ENCODE measurements around the gene CYP1A2.
"Not testable (repeated sequence)": the region's sequence is repeated elsewhere in the genome, so short reads cannot be mapped to it uniquely, and the experiment has no call there.

CYP1A2 gene, protein sequence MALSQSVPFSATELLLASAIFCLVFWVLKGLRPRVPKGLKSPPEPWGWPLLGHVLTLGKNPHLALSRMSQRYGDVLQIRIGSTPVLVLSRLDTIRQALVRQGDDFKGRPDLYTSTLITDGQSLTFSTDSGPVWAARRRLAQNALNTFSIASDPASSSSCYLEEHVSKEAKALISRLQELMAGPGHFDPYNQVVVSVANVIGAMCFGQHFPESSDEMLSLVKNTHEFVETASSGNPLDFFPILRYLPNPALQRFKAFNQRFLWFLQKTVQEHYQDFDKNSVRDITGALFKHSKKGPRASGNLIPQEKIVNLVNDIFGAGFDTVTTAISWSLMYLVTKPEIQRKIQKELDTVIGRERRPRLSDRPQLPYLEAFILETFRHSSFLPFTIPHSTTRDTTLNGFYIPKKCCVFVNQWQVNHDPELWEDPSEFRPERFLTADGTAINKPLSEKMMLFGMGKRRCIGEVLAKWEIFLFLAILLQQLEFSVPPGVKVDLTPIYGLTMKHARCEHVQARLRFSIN

DNA sequence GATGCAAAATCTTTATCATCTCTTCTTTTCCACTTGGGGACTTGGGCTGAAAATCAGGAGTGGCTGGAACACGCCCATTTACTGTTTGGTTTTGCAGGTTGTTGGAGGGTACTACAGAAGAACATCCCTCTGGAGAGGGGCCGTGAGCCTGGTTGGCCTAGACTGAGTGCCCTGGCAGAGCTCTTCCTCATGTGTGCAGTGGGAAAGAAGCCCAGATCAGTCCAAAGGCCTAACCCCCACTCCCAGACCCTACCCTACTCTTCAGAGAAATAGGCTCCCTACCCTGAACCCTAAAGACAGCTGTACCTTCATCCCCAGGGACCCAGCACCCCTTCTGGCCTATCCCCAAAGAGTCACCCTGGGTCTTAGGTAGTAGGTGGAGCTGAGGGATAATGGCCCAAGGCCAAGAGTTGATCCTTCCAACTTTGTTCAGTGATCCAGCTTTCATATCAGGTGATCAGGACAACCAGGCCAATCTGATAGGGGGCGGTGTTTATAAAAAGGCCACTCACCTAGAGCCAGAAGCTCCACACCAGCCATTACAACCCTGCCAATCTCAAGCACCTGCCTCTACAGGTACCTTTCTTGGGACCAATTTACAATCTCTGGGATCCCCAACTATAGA is at the start of gene CYP1A2:
Gene CYP1A2, plus strand, starts transcription at position 524 of the 625 bp plus-strand sequence. CDS start 894 bp downstream, outside the sequence.
- DNase-seq, result no peak

DNA sequence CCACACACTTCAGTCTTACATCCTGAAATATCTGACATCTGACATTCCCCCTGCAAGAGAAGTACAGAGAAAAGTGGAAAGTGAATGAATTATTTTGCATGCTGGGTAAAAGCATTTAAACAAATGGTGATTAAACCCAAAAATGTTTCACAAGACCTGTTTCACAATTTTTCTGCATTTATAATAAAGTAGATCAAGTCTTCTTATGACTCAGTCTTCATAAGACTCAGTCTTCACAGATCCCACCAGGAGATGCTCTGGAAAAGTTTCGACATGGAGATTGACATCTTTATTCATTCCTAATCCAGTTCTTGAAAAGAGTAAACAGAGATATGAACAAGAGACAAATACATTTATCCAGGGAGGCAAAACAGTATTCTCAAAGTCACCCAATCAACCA is 39.6 kb upstream of the CYP1A2 start:
- DNase-seq, result no peak

DNA sequence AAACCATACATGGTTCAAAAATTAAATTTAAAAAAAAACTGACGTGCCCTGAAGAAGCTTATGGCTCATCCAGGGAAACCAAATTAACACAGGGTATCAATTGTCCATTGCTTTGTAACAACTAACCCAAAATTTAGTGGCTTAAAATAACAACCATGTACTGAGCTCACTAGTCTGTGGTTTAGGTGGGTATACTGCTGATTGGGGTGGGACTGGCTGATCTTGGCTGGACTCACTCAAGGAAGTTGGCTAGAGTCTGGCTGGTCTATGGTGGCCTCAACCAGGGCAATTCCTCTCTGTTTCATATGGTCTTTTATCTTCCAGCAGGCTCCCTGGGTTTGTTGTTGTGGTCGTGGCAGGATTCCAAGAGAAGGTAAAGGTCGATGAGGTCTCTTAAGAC is 38.8 kb upstream of the CYP1A2 start:
- no peak for DNase-seq

DNA sequence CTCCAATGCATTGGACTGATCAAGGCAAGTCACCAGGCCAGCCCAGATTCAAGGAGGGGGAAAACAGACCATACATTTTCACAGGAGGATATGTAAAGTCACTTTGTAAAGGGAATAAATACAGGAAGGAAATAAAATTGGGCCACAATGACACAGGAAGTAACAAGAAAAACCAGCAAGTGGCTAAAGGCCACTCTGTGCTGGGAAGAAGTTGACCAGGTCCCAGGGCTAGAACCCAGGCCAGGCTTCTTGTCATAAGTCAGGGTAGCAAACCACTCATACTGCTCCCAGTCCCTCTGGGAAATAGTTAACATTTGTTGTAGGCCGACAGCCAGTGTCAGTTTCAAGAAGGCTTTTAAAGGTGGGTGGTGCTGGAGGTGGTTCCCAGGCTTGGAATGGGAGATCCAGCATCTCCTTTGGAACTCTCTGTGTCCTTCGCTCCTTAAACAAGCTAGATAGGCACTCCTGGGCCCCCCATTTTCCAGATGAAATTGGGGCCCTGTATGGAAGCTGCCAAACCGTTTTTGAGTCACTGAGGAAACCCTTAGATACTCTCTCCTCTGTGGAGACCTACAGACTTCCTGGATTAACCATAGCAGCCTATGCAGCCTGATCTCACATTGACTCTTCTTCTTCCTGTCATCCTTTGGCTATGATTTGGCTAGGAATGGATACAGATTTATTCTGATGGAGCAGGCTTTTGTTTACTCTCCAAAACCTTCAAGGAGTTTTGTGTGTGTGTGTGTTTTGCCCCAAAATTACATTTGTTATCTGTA is 38.1 kb upstream of the CYP1A2 start:
- DNase-seq, result no peak

DNA sequence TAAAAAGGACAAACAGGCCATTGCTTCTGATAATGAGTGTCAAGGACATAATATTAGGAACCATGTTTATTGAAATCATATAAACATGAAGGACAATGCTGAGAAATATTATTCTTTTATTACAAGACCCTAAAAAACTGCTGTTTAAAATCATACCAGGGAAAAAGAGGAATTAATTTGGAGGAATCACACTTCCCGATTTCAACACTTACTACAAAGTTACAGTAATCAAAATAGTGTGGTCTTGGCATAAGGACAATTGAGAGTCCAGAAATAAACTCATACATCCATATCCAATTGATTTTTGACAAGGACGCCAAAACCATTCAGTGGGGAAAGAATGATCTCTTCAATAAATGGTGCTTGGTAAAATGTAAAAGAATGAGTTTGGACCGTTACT is 36.3 kb upstream of the CYP1A2 start:
- no peak for DNase-seq

DNA sequence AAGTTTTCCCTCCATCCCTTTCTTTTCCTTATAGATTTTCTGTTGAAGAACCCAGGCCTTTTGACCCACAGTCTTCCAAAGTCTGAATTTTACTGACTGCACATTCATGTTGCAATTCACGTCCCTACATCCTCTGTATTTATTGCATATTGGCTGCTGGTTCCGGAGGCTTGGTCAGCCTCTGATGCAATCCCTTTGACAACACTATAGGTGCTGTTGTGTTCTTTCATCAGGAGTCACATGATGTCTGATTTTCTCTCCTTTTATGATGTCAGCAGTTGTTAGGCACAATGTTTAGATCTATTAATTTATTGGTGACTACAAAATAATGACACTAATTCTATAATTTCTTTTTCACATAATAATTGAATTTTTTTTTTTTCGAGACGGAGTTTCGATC is 32.0 kb upstream of the CYP1A2 start:
- DNase-seq, result no peak

DNA sequence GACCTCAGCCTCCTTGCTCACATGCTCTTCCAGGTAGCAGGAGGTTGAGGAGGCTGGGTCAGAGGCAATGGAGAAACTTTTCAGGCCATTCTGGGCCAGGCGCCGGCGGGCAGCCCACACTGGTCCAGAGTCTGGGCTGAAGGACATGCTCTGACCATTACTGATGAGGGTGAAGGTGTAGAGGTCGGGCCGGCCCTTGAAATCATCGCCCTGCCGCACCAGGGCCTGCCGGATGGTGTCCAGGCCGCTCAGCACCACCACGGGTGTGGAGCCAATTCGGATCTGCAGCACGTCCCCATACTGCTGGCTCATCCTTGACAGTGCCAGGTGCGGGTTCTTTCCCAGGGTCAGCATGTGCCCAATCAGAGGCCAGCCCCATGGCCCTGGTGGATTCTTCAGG is 26.1 kb upstream of the CYP1A2 start:
- DNase-seq, result no peak

DNA sequence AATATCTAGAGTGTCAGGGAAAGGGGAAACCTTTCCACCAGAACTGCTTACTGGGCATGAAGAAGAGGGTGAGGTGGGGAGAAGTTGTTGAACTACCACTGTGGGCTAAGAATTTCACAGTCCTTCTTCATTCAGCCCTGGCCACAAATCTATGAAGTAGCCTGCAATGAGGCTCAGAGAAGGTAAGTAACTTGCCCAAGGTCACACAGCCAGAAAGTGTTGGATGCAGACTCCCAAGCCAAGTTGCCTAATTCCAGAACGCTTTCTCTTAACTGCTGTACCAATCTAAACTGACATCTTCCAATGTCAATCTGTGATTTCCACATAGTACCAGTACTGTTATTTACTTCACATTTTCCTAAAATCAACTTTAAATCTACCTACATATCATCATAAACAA is 25.5 kb upstream of the CYP1A2 start:
- no peak for DNase-seq

DNA sequence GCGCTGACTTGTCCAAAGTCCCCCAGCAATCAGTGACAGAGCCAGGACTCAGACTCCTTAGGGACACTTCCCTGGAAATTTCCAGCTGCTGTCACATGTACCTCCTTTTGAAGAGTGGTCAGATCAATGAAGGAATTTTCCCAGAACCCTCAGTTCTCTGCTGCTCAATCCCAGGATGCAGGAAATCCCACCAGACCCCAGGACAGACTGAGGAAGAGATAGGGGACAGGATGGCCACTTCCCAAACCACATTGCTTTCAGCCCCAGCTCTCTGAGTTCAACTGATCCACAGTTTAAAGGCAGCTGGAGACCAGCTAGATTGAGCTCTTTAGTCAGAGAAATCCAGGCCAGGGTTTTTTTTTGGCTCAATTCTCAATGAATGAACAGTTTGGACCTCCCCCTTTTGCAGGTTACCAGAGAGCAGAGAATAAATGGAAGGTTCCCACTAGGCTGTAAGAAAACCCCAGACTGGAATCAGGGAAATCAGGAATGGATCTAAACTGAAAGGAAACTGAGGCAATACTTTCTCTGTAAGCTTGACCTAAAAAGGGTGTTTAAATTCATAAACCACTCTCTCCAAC is 24.8 kb upstream of the CYP1A2 start:
- no peak for DNase-seq

DNA sequence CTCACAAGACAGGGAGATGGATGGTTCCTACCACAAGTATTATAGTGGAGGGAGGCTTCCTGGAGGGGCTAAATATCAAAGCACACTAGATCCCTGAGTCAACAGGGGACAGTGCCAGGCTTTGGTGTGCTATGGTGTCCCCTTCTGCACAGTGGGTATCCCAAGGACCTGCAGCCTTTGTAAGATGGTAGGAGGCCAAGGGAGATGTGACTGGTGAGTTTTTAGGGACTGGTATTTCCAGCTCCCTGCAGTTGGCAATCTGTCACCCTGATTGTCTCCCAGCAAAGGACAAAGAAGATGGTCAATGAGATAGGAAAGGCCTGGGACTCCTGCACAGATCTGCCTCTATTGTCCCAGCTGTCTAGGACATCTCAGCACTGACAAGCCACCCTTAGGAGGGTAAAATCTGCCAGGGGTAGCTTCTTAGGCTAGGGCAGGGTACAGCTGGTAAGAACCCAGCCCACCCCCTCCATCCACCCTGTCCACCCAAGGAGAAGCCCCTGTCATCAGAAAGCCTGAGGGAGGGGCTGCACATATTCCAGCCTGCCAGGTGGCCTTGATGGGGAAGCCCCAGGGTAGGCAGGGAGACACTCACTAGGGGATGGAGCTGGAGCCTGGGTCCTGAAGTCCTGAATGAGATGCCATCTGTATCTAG is 23.9 kb upstream of the CYP1A2 start:
- DNase-seq, result no peak

DNA sequence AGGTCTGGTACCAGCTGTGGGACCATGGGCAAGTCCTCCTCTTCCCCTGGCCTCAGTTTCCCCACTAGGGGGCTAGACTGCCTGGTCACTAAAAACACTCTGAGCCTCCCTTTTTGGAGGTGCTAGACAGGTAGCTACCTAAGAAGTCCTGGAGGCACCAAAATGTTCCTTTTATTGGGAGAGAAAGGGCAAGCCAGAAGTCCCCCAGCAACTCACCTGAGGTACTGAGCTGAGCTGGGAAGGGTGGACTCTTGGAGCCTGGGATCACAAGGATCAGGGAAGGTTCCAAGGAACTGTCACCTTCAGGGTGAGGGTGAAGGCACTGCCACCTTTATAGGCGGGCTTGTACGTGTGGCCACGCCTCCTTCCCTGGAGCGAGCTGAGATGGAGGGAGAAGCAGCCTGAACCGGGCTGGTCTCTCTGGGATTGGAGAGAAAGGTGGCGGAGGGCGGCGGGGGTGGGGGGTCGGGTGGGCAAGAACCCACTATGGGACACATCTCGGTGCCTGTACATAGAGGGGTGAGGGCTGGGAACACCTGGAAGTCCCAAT is 23.3 kb upstream of the CYP1A2 start, which contains the start of gene CYP1A1:
Gene CYP1A1, minus strand, starts transcription at position 304 of the 550 bp plus-strand sequence. CDS start 2,431 bp downstream, outside the sequence.
- peak; percentile 64 for DNase-seq

DNA sequence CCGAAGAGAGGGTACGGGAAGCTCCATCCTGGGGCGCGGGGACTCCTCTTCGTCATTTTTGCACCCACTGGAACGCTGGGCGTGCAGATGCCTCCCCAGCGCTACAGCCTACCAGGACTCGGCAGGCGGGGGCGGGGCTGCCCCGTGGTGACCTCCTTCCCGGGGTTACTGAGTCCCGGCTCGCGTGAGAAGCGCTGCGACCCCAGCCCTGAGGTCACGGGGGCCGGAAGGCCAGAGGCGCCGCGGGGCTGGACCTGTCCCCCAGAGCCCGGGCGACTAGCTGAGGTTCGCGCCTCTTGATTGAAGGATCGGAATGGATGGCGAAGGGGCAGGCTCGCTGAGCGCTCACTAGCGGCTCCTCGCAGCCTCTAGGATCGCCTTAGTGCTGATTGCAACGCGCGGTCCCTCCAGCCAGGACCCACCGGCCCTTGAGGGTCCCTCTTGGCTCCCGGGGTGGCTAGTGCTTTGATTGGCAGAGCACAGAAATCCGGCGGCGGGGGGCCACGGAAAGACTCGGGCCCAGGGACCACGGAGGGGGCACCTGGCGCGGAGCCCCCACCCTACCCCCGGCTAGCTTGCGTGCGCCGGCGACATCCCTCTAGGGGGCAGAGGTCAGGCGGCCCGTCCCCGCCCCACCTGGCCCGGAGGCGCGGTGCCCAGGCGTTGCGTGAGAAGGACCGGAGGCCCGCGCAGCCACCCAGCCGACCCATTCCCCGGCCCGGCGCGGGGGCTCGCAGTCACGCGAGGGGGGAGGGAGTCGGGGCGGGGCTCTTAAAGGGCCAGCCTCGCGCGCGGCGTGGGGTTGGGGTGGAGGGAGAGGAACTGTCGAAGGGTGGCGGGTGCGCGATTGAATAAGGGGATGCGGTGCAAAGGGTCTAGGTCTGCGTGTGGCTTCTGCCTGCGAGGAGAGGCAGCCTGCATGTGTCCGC is 22.5 kb upstream of the CYP1A2 start:
- peak; percentile 70 for DNase-seq

DNA sequence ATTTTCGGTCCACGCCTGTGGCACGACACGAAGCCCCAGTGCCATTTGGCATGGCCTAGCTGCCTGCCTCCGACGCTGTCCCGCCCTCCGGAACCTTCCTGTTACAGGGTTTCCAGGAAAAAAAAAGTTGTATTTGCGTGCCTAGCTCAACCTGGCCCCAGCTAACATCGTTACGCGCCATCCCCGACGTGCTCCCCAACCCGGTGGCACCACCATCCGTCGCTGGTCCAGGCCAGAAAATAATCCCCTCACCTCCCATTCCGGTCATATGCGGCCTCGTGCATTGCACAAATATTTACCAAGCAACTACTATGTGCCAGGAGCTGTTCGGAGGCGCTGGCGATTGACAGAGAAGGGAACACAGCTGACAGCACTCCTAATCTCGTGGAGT is 21.9 kb upstream of the CYP1A2 start:
- DNase-seq, result no peak

DNA sequence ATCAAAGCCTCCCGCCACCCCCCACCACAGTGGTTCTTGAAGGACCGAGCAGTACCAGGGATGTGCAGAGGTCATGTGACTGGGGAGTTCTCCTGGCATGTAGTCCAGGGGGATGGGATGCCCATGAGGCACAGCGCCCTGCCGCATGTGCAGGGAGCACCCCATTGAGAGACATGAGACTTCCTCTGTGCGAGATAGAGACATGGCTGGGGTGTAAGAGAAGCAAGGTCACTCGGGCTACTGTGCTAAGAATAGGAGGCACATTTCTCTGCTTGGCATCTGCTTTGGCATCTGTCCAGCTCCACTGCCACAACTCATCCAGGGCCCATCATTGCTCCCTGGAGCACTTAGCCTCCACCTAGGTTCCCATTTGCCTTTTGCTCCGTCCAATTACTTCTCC is 20.9 kb upstream of the CYP1A2 start:
- DNase-seq, result no peak

DNA sequence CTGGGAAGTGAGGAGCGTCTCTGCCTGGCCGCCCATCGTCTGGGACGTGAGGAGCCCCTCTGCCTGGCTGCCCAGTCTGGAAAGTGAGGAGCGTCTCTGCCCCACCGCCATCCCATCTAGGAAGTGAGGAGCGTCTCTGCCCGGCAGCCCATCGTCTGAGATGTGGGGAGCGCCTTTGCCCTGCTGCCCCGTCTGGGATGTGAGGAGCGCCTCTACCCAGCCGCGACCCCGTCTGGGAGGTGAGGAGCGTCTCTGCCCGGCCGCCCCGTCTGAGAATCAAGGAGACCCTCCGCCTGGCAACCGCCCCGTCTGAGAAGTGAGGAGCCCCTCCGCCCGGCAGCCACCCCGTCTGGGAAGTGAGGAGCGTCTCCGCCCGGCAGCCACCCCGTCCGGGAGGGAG is 19.9 kb upstream of the CYP1A2 start:
- DNase-seq, result not testable (repeated sequence)

DNA sequence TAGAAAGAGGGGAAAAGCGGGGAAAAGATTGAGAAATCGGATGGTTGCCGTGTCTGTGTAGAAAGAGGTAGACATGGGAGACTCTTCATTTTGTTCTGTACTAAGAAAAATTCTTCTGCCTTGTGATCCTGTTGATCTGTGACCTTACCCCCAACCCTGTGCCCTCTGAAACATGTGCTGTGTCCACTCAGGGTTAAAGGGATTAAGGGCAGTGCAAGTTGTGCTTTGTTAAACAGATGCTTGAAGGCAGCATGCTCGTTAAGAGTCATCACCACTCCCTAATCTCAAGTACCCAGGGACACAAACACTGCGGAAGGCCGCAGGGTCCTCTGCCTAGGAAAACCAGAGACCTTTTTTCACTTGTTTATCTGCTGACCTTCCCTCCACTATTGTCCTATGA is 19.3 kb upstream of the CYP1A2 start:
- DNase-seq, result not testable (repeated sequence)

DNA sequence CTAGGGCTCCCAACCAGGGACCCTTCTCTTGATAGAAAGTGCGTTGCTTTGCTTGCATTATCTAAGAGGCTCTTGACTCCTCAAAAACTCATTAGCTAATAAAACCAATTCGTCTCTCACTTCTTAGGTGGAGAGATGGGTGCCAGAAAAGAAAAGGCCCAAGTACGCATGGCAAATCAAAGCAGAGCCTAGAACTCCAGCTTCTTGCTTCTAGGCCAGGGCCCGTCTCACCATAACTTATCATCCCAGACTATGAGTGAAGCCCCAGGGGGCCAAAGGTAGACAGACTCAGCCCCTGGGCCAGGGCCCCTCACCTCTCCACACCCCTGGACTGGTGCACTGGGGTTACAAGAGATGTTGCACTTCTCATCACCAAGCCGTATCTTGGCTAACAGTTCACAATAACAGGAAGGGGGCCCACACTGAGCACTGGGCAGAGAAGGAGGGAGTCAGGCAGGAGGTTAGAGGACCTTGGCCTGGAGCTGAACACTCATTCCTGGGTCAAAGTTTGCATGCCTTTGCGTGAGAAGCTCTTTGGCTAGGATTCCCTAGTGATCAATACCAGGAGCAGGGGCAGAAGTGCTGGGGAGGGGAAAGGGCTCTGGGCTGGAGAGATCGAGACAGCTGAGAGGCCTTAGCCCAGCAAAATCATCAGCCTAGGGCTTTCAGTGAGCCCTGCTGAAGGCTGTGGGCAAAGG is 17.9 kb upstream of the CYP1A2 start:
- no peak for DNase-seq

DNA sequence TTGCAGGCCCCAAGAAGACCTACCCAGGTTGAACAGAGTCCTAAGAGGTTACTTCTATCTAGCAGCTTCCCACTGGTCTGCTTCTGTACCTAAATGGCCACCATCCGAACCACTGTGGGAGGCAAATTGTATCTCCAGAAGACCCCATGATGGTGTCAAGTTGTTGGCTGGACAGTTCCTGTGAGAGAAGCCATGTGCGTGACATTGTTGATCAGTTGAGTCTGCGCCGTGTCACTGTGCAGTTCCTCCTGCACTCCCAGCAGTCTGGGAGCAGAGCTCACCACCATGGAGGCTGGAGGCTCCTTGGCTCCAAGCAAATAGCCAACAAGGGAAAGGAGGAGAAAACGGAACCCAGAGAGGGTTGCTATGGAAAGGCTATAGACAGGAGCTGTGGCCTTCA is 15.8 kb upstream of the CYP1A2 start:
- DNase-seq, result no peak

DNA sequence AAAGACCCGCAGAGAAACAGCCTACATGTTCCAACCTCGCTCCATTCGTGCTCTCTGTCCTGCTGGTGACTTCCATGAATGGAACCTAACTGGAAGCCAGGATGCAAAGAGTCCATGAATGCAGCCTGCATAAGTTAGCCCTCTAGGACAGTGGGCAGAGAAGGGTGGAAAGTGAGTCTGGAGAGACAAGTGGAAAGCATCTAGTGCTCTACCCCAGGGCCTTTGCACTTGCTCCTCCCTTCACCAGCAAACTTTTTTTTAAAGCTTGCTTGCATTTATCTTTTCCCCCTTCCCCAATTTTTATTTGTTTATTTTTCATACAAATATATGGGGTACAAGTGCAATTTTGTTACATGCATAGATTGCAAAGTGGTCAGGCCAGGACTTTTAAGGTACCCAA is 15.4 kb upstream of the CYP1A2 start:
- DNase-seq, result no peak

DNA sequence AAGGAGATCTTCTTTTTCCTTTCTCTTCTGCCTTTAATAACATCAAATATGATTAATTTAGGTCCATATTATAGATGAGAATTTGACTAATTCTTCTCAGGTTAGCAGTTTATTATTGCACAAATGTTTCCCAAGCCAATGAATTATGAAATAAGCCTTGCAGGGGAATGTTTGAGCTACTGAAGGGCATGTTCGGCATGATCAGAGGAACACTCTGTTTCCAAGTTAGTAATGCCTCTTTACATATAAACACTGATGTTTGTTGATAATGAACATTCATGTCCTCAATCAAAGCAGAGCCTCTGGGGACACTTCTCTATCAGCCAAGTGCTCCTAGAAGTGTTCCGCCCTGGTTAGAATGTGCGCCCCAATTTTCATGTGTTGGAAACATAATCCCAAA is 13.3 kb upstream of the CYP1A2 start:
- no peak for DNase-seq
